ENCODE measurements around the gene TPRN.
A peak's percentile ranks its signal among the peaks of the same experiment; 100 is the strongest.

Gene TPRN

GRCh38 chr9:137233143-137233980 is 32.8 kb upstream of the TPRN start:
- Histone ChIP-seq H3K9ac (ENCODE audit: insufficient read length, low read depth) (no peak overlapping the region), H3K36me3 (ENCODE audit: insufficient read depth, insufficient read length, low read length) (peaks cover 5% of the 10 kb centered on the region), H3K9me3 (ENCODE audit: insufficient read depth, low read length) (no peaks in the 10 kb centered on the region), H3K27me3 (ENCODE audit: insufficient read depth, insufficient read length) (no peaks in the 10 kb centered on the region), H3K4me1 (ENCODE audit: insufficient read depth, insufficient read length) (peaks cover 54% of the 10 kb centered on the region), H3K4me3 (ENCODE audit: insufficient read length, low read depth) (no peak overlapping the region)
- TF ChIP-seq SUZ12 (IDR thresholded peaks at IDR 0.05; ENCODE audit: extremely low read depth, insufficient read depth, insufficient read length) (no peak), YY1 (IDR thresholded peaks at IDR 0.05; ENCODE audit: insufficient read depth, insufficient read length) (no peak), ZNF274 (IDR thresholded peaks at IDR 0.05; ENCODE audit: low read depth, low read length) (no peak)
- DNase-seq (ENCODE audit: low read depth, low spot score) = no peak

GRCh38 chr9:137232510-137232909 is 32.0 kb upstream of the TPRN start:
- Histone ChIP-seq H3K9me3 (ENCODE audit: insufficient read depth, low read length) (no peaks in the 10 kb centered on the region), H3K4me3 (ENCODE audit: insufficient read length, low read depth) (no peak overlapping the region), H3K27me3 (ENCODE audit: insufficient read depth, insufficient read length) (no peaks in the 10 kb centered on the region), H3K4me1 (ENCODE audit: insufficient read depth, insufficient read length) (peaks cover 50% of the 10 kb centered on the region), H3K9ac (ENCODE audit: insufficient read length, low read depth) (no peak overlapping the region), H3K36me3 (ENCODE audit: insufficient read depth, insufficient read length, low read length) (peaks cover 3% of the 10 kb centered on the region)
- TF ChIP-seq SUZ12 (IDR thresholded peaks at IDR 0.05; ENCODE audit: extremely low read depth, insufficient read depth, insufficient read length) = no peak
- no peak for TF ChIP-seq ZNF274 (IDR thresholded peaks at IDR 0.05; ENCODE audit: low read depth, low read length)
- no peak for TF ChIP-seq YY1 (IDR thresholded peaks at IDR 0.05; ENCODE audit: insufficient read depth, insufficient read length)
- DNase-seq (ENCODE audit: low read depth, low spot score) = no peak

DNA sequence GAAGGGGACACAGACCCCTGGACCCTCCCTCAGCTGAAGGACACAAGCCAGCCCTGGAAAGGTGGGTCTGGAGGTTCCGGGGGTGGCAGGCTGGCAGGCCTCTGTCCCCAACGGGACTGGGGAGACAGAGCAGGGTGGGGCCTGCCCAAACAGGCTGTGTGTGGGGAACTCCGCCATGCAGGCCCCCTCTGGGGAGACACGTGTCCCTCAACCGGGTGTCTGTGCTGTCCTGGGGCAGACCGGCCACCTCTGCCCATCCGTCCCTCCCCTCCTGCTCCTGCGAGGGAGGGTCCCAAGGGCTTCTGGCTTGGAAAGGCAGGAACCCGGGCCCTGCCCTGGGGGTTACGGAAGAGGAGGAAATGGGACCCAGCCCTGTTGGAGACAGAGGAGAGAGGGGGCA is 31.6 kb upstream of the TPRN start:
- Histone ChIP-seq H3K27me3 (ENCODE audit: insufficient read depth, insufficient read length) (no peaks in the 10 kb centered on the region), H3K36me3 (ENCODE audit: insufficient read depth, insufficient read length, low read length) (peaks cover 3% of the 10 kb centered on the region), H3K4me3 (ENCODE audit: insufficient read length, low read depth) (no peak overlapping the region), H3K4me1 (ENCODE audit: insufficient read depth, insufficient read length) (peaks cover 49% of the 10 kb centered on the region), H3K9me3 (ENCODE audit: insufficient read depth, low read length) (no peaks in the 10 kb centered on the region), H3K9ac (ENCODE audit: insufficient read length, low read depth) (no peak overlapping the region)
- TF ChIP-seq ZNF274 (IDR thresholded peaks at IDR 0.05; ENCODE audit: low read depth, low read length) = no peak
- TF ChIP-seq YY1 (IDR thresholded peaks at IDR 0.05; ENCODE audit: insufficient read depth, insufficient read length) = no peak
- no peak for TF ChIP-seq SUZ12 (IDR thresholded peaks at IDR 0.05; ENCODE audit: extremely low read depth, insufficient read depth, insufficient read length)
- no peak for DNase-seq (ENCODE audit: low read depth, low spot score)

DNA sequence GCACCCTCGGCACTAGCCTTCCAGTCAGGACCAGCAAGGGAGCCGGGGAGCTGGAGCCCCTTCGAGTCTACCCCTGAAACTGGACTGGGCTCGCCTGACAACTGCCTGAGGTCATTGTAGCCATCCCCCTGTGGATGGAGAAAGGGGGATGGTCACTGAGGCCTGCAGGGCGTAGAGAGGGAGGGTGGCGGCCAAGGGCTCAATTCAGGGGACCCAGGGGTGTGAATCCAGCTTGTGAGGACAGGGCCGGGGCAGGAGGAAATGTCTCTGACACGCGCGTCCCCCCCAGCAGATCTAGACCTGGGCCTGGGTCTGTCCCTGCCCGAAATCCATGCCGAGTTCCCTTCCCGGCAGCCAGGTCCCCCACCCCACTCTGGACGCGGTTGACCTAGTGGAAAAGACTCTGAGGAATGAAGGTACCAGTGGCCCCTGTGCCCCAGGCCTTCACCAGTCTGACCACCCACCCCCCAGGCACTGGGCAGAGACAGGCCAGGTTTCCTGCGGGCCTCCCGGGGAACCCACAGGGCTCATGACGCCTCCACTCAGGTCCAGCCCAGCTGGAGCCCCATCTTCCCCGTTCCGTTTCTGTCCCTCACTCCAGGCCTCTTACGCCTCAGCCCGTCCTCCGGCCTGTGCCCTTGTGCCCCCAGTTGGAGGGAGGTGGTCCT is 31.0 kb upstream of the TPRN start:
- H3K9ac ChIP-seq (ENCODE audit: insufficient read length, low read depth) = no peak overlapping the region
- TF ChIP-seq YY1 (IDR thresholded peaks at IDR 0.05; ENCODE audit: insufficient read depth, insufficient read length) (no peak), SUZ12 (IDR thresholded peaks at IDR 0.05; ENCODE audit: extremely low read depth, insufficient read depth, insufficient read length) (no peak), ZNF274 (IDR thresholded peaks at IDR 0.05; ENCODE audit: low read depth, low read length) (no peak)
- no peak for DNase-seq (ENCODE audit: low read depth, low spot score)
- peaks cover 48% of the 10 kb centered on the region for H3K4me1 ChIP-seq (ENCODE audit: insufficient read depth, insufficient read length)
- H3K4me3 ChIP-seq (ENCODE audit: insufficient read length, low read depth) = no peak overlapping the region
- no peaks in the 10 kb centered on the region for H3K27me3 ChIP-seq (ENCODE audit: insufficient read depth, insufficient read length)
- peaks cover 3% of the 10 kb centered on the region for H3K36me3 ChIP-seq (ENCODE audit: insufficient read depth, insufficient read length, low read length)
- no peaks in the 10 kb centered on the region for H3K9me3 ChIP-seq (ENCODE audit: insufficient read depth, low read length)

GRCh38 chr9:137230705-137231371 is 30.3 kb upstream of the TPRN start, which contains the start of gene SLC34A3:
Gene SLC34A3, plus strand, starts transcription at chr9:137230901. Its CDS starts 802 bp downstream, at chr9:137231703.
- H3K27me3 ChIP-seq (ENCODE audit: insufficient read depth, insufficient read length) = no peaks in the 10 kb centered on the region
- DNase-seq (ENCODE audit: low read depth, low spot score) = no peak
- TF ChIP-seq SUZ12 (IDR thresholded peaks at IDR 0.05; ENCODE audit: extremely low read depth, insufficient read depth, insufficient read length) (no peak), ZNF274 (IDR thresholded peaks at IDR 0.05; ENCODE audit: low read depth, low read length) (no peak), YY1 (IDR thresholded peaks at IDR 0.05; ENCODE audit: insufficient read depth, insufficient read length) (no peak)
- no peak within 1 kb of the TSS for H3K4me3 ChIP-seq (ENCODE audit: insufficient read length, low read depth)
- peaks cover 3% of the 10 kb centered on the region for H3K36me3 ChIP-seq (ENCODE audit: insufficient read depth, insufficient read length, low read length)
- peaks cover 45% of the 10 kb centered on the region for H3K4me1 ChIP-seq (ENCODE audit: insufficient read depth, insufficient read length)
- H3K9ac ChIP-seq (ENCODE audit: insufficient read length, low read depth) = peak within 1 kb of the TSS; percentile 36
- H3K9me3 ChIP-seq (ENCODE audit: insufficient read depth, low read length) = no peaks in the 10 kb centered on the region

DNA sequence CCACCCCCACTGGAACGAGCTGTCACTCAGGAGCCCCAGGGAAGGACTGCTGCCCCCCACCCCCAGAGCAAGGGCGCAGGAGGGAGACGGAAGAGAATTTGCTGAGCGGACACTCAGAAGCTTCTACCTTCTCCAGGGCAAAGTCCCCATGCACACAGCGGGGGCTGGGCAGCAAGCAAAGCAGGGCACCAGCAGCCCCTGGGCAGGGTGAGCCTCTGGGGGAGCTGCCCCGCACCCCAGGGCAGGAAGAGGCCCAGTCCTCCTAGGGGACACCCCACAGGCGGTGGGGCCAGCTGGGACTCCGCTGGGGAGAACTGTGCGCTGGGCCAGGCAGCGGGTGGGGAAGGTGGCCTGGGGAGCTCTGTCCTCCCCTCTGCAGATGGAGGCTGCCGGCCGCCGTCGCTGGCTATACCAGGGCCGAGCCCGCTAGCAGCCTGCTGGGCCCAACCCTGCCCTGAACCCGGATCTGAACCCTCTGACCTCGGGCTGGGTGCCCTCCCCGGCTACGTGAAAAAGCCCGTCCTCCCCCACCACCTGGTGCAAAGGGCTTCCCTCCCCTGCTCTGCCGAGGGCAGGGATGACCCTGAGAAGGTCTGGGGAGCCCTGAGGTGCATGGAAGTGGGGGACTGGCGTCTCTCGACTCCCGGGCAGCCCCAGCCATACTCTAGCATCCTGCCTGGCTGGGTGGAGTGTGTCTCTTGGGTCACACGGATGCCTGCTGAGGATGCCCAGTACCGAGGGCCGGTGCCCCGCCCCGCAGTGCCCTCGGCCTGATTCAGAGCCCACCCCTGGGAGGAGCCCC is 29.6 kb upstream of the TPRN start:
- Histone ChIP-seq H3K9me3 (ENCODE audit: insufficient read depth, low read length) (no peaks in the 10 kb centered on the region), H3K4me3 (ENCODE audit: insufficient read length, low read depth) (no peak overlapping the region), H3K27me3 (ENCODE audit: insufficient read depth, insufficient read length) (no peaks in the 10 kb centered on the region), H3K4me1 (ENCODE audit: insufficient read depth, insufficient read length) (peaks cover 41% of the 10 kb centered on the region), H3K9ac (ENCODE audit: insufficient read length, low read depth) (peak overlapping the region; percentile 36), H3K36me3 (ENCODE audit: insufficient read depth, insufficient read length, low read length) (no peaks in the 10 kb centered on the region)
- no peak for TF ChIP-seq ZNF274 (IDR thresholded peaks at IDR 0.05; ENCODE audit: low read depth, low read length)
- TF ChIP-seq SUZ12 (IDR thresholded peaks at IDR 0.05; ENCODE audit: extremely low read depth, insufficient read depth, insufficient read length) = no peak
- TF ChIP-seq YY1 (IDR thresholded peaks at IDR 0.05; ENCODE audit: insufficient read depth, insufficient read length) = no peak
- DNase-seq (ENCODE audit: low read depth, low spot score) = no peak
